GM19468 (cell line): Measurements from ENCODE around the gene NTS.
A peak's percentile ranks its signal among the peaks of the same experiment; 100 is the strongest.

ENCODE experiments used
- ATAC-seq: cut with Tn5 transposase; IDR thresholded peaks from one replicate; pipeline ENCODE4 v1.9.1; 2021; ENCODE audit warnings: mild to moderate bottlenecking, moderate library complexity, moderate number of reproducible peaks; ENCODE audit not compliant: unreplicated experiment; ENCODE audit errors: extremely low read depth

NTS gene, protein sequence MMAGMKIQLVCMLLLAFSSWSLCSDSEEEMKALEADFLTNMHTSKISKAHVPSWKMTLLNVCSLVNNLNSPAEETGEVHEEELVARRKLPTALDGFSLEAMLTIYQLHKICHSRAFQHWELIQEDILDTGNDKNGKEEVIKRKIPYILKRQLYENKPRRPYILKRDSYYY

DNA sequence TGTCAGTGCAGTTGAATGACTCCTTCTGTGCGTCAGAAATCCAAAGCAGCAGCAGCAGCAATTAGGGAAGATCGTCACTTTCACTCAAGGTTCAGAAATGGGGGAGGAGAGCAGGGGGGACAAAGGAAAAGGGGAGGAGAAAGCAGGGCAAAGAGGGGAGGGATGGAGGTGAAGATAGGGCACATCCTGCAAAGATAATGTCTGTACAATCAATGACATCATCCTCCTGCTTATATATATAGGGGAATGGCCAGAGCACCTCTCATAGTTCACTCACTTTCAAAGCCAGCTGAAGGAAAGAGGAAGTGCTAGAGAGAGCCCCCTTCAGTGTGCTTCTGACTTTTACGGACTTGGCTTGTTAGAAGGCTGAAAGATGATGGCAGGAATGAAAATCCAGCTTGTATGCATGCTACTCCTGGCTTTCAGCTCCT, at the start of gene NTS:
Gene NTS, plus strand, starts transcription at position 265 of the 431 bp plus-strand sequence. Its CDS starts 109 bp downstream, at position 374.
- peak; percentile 40 for ATAC-seq

DNA sequence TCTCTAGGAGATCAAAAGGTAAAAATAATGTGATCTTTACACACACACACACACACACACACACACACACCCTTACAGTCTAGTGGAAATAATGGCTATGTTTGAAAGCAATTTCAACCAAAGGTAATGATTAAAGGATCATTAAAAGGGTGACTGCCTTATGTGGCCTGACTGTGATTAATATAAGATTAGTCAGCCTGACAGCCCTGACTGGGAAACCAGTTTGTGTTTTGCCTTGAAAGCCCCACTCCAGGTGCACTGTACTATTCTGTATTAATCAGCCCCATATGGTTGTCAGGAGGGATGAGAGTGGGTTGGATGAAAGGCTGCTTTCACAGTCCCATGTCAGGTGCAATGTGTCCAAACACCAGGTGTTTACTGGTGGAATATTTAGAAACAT, 48.3 kb upstream of the NTS start:
- ATAC-seq = no peak

DNA sequence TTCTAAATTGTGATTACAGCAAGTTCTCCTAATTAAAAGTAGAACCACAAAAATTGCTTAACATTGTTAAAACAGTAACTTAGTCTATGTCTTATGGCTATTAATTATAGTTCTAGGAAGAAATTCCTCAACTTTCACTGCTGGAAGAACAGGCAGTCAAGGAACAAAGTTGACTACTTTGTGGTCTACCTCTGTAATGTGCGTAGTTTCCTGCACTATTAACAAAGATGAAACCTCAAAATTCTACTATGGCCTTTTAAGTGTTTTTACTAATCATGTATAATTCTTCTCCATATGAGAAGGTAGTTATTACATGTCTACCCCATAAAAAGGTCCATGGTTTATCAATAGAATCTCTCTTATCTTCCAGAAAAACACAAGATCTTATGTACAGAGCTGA, 45.5 kb upstream of the NTS start:
- ATAC-seq = no peak

DNA sequence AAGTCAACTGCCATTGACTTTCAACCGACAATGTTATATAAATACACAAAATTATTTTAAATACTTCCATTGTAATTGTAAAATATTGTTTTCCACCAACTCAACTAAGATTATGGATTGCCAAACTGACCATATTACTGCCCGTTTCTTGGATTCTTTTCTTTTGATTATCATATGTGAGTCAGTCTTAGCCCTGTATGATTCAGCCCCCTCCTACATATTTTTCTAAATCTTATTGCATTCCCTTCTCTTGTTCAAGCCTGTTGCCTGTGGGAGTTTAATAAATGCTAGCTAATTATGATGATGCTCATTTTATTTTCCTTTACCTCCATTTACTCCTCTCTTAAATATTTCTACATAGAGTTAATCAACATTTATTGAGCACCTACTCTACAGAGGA, 44.7 kb upstream of the NTS start:
- no peak for ATAC-seq

DNA sequence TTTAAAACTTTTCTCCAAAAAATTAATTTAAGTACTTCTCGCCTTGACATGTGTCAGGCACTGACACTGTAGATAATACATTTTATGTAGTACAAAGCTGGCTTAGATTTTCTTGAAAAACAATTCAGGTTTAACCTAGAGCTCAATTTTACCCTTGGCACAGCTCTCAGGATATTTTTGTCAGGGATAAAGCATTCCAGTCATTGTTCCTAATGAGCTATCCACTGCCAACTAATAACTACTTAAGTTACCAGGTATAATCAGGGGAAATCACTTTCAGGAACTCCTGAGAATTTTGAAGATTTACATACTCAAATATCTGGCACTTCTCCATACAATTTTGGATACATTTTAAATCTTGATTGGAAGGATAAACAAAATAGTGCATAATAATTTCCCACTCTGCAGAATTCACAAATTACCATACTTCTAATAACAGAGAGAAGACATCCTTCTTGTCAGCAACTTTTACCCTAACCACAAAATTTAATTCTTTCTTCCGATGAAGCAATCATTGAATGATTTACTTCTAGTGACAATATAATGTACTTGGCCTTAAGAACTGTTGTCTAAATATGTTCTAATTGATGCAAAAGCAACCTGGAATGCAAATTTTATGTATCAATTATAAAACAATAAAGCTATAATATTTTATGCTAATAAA, 42.6 kb upstream of the NTS start:
- no peak for ATAC-seq

DNA sequence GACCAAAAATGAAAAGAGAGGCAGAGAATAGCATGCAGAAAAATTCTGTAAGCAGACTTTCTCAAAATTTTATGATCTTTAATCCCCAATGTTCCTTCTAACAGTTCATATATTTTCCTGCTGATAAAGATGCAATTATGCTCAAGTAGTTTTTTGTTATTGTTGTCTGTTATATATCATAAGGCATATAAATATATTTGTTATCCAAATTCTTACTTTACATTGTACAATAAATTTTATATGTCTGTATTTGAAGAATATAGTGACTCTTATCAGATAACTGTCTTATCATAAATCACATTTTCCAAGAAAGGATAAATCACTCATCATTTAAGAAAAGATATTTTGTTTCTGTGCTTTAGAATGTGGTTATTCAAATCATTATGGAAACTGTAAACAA, 40.5 kb upstream of the NTS start:
- ATAC-seq = no peak

DNA sequence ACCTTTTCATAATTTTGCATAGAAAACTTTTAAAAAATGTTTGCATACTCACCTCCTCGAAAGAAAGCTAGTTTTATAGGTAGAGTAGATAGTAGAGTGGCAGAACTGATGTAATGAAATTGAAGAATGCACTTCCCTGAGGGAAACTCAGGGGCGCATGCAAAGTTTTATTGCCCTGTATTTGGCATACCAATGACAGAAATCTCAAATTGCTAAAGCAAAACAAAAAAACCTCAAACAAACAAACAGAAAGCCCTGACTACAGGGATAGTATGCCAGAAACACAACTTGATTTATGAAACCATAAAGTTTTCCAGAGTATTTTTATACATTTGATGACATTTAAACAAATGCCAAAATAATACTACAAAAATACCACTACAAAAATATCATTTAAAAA, 39.7 kb upstream of the NTS start:
- ATAC-seq = no peak

DNA sequence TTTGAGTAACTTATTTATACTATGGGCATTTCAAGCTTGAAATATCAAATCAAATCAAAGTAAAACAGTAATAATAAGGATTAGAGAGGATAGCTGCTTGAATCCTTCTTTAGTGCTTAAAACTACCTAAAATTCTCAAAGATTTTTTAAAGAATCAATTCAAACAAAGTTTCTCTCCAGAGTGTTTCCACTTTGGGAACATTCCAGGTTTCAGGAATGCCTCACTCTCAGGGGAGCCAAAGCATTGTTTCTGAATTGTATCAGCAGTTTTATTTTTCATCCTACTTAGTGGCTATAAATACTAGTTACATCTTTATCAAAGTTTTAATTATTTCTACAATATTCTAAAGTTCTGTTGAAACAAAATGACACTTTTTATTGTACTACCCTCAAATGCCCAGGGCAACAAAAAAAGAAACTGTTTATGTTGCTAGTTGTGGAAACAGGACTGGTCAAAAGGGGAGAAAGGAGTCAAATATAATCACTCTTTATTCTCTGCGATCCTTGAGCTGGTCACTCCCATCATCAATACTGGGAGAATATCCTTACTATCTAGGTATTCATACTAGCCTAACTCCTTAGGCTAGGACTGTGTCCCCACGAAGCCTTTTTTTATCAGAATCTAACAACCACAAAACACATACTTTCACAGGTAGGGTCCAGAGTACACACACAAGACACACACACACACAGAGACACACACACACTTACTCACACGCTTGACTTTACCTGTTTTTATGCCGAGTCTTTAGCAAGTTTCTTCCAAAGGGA, 38.5 kb upstream of the NTS start:
- no peak for ATAC-seq

DNA sequence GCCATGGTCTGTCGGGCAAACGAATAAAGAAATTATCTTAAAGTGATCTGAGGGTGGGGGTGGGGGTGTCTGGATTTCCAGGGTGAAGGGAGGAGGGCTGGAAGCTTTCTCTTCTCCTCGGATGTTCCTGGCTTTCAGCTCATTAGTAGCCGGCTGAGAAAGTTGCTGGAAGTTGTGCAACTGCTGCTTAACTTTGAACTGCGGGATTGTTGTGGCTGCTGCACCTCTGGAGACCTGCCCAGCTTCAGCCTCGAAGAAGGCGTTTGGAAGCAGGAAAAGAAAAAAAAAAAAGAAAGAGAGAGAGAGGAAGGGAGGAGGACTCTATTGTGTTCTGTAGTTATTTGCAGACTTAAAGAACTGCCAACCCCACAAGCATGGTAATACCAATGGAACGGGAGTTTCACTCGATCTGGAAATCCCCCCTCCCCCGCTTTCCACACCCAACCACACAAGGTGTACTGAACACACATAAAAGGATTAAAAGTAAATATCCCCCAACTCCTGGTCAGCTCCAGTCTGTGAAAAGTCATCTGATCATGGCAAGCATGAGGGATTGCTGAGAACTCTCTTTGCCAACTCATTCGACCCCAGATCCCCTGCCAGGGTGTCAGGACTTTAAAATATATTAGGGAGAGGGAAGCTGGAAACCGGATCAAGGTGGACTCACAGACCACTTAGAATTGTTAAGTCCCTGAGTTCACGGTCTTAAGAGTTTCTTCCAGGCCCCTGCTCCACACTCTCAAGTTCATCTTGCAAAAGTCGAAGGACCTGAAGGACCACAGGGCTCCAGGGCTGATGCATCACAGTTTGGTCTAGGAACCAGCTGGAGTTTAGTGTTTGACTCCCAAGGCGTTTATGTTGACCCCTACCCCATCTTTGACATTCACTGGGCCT, 37.7 kb upstream of the NTS start, which contains the start of gene RASSF9:
Gene RASSF9, minus strand, starts transcription at position 213 of the 894 bp plus-strand sequence. Its CDS starts 208 bp downstream, at position 5.
- no peak for ATAC-seq

DNA sequence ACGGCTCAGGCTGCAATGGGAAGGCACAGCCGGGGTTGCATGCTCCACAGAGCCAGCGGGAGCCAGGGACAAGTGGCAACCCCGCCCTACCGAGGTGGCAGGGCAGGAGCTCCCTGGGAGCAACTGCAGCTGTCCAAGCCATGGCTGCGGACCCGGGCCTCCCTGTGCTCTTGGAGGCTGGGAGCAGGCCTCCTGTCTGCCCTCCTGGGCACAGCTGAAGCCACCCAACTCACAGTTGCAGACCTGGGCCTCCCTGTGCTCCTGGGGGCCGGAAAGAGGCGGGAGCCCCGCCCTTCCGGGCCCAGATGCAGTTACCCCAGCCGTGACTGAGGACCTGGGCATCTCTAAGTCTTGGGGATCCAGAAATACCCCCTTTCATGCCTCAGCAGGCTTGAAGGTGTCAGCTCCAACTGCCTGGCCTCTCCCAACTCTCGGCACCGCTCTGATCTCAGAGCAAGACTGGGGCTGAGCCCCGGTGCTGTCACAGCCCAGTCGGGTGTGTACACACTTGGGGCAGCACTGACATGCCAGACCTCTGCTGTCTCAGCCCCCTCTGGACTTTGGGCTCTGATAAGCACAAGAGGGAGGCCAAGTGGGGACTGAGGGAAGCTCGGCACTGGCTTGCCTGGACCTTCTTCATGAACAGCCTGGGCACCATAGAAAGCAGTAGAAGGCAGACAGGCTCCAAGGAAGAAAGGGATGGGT, 30.3 kb upstream of the NTS start:
- no peak for ATAC-seq

DNA sequence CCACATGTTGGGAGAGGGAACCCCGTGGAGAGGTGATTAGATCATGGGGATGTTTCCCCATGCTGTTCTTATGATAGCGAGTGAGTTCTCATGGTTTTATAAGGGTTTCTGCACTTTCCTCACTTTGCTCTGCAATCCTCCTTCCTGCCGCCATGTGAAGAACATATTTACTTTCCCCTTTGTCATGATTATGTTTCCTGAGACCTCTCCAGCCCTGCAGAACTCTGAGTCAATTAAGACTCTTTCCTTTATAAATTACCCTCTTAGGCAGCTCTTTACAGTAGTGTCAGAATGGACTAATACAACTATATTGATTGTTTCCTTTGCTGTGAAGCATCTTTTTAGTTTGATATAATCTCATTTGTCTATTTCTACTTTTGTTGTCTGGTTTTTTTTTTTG, 24.8 kb upstream of the NTS start:
- no peak for ATAC-seq

DNA sequence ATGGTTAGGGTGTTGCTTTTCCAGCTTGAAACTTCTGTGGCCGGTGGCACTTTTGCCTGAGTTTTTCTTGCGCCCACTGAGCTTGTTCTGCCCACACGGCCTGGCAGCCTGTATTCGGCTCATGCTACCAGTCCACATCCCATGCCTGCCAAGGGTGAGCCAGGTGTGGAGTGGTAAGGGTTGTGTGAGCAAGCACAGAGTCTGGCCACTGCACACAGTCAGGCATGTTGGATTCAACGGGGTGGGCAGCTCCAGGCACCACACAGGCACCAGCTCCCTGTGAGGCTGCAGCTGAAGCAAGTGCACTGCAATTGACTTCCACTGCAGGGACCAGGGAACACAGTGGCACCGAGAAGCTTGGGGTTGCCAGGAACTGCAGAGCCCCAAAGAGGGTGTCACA, 18.8 kb upstream of the NTS start:
- ATAC-seq = no peak

DNA sequence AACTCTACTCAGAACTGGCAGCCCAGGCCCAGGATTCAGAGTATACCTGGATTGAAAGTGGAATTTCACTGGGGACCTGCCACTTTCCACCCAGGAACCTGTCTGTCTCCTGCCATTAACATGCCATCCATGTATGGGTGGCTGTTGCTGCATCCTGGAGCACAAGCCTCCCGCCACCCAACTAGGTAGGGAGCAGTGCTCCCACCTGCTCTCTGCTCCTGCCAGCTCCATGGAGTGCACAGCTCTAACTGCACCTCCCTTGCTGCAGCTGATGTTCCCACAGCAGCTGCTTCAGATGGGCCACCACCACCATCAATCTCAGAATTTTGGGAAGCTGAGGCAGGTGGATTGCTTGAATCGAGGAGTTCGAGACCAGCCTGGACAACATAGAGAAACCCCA, 17.1 kb upstream of the NTS start:
- no peak for ATAC-seq

DNA sequence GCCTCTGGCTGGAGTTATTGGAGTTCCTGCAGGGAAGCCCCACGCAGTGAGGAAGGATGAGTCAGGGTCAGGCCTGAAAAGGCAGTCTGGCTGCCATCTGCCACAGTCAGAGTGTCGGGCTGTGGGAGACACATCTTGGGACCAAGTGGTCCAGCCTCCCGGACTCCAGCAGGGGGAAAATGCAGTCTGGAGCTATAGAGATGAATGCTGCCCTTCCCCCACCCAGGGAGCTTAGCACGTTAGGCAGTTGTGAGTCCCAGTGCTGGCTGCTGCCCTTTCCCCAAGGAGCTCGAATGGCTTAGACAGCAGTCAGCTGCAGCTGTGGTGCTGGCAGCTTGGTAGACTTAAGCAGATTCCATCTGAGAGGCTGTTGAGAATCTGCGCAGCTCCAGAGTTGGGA, 8.2 kb upstream of the NTS start:
- ATAC-seq = no peak

DNA sequence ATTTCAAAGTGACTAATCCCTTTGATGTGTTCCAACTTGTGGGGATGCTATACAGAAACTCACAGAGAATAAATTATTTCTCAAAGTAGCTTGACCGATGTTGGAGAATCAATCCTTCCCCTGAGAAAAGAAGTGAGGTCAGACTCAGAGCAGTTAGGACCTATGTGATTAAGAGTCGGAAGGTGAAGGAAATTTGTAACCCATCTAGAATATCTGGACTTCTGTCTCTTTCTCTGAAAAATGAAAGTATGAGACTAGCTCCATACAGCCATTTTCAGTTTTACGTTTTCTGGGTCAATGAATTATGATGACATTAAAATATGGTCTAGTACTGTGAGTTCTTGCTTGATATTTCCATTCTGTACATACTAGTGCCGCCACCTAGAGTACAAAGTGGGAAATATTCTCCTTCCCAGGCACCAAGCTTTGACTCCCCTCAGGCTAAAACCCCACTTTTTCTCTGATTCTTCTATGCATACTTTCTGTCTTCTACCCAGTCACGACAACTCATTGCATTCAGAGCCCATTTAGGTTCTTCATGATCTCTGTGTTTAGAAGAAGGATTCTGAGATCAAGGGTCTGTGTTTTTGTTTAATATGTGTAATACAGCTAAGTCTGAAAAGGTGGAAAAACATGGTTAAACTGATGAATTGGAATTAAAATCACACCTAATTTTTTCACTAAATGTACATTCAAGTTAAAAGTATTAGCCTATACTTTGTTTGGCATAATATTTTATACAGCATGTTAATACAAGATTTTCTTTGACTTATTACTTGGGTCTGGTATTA, 6.9 kb upstream of the NTS start:
- ATAC-seq = peak; percentile 93

DNA sequence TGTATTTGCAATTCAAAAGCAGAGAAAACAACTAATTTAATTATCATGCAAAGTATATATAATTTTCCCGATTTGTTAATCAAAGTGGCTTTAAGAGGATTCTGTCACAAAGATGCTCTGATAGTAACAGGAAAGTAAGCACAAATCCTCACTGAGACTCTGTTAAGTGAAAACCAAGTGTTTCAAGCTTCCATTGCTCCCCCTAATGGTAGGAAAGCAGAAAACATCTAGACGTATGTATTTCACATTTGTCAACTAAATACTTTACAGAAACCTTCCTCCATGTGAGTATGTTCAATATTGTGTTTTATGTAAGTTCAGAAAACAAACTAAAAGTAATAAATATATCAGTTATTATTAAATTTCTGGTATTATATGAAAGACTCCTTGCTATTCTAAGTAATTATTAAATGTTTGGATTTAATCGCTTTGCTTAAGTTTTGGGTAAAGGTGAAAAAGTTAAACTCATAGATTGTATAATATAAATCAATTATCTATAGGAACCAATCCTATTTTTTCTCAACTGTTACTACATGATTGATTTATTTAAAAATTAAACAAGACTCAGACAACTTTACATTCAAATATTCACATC, 1.5 kb upstream of the NTS start:
- ATAC-seq = peak; percentile 66

DNA sequence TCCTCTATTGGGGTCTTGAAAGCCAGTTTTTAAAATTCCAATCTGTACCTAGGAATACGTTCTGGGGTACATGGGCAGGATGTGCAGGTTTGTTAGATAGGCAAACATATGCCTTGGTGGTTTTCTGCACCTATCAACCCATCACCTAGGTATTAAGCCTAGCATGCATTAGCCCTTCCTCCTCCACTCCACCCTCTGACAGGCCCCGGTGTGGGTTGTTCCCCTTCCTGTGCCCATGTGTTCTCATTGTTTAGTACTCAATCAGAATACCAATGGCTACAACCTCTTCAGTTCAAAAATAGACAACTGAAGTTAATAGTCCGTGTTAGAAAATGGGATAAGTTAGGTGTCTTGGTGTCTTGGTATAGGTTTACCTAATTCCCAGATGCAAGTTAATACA, 3.4 kb downstream of the NTS start:
- ATAC-seq = no peak

DNA sequence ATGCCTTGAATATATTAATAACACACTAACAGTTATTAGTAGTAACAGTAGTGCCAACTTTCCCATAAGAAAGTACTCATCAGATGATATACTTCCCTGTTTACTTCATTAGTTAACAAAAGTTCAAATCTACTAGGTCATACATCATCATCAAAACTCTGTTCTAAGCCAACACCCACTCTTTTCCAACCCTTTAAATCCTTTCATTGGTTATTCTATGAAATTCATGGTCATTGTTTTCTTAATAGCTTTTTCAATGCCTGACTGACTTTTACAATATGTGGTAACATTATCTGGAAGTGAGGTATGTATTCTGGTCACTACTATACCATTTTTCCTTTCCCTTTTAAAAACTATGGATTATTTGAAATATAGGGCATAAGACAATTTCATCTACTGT, 9.7 kb downstream of the NTS start:
- ATAC-seq = no peak

DNA sequence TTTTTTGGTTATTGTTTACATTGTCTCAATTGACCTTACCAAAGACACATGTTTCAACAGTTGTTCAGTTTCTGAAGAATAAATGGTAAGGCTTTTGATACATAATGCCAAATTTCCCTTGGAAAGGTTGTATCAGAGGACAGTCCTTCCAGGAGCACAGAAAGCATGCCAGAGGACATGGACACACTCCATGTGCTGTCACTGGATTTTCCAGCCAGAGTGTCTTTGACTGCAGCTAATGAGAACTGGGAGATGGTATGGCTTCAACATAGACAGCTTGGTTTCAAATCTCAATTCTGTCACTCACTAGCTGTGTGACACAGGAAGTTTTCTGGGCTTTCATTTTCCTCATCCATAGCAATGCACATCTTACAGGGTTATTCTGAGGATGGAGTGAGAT, 20.6 kb downstream of the NTS start:
- ATAC-seq = no peak
